Sigmoid colon (tissue), 4 donors: ENCODE data around the gene LAMP5.

Experiments
- EP300 ChIP-seq, 4 donors: sonication (generic); formaldehyde crosslinking; IDR thresholded peaks; one replicate each; pipeline ENCODE4 v1.6.1; 2017; ENCODE audit warnings: antibody characterized with exemption in 4 of 4
- POLR2A ChIP-seq, 2 donors: fragments of 450-650 bp; IDR thresholded peaks; one replicate each; pipeline ENCODE4 v1.6.1; 2016; ENCODE audit warnings: antibody characterized with exemption in 2 of 2, mild to moderate bottlenecking in 2 of 2, moderate library complexity in 2 of 2
- POLR2AphosphoS5 ChIP-seq, 4 donors: sonication (generic); formaldehyde crosslinking; IDR thresholded peaks; one replicate each; pipeline ENCODE4 v1.6.1; 2017; ENCODE audit warnings: antibody characterized with exemption in 4 of 4

DNA sequence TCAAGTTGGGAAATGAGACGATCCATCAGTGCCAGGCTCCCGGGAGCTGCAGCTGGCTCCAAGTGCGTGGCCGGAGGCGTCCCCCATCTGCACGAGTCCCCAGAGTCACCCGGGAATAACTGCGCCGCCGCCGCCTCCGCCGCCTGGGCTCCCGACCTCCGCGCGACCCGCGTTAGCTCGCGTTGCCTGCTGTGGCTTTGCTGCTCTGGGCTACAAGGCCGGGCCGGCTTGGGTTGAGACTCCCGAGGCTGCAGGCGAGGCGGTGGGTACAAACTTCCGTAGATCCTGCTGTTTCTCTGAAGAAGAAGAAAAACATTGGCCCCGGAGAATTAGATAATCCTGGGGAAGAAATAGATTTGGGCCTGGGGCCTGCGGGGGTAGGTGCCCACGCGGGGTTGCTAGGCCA is 7.4 kb upstream of the LAMP5 start:
- TF ChIP-seq POLR2AphosphoS5 (IDR thresholded peaks at IDR 0.05) (no peak), EP300 (IDR thresholded peaks at IDR 0.05) (no peak), POLR2A (IDR thresholded peaks at IDR 0.05) (no peak)
